Pons (tissue), 1 donor: ENCODE measurements around the gene NOP16.

Experiments
- DNase-seq: peaks from one replicate; pipeline ENCODE4 v3.0.0-alpha.2; 2016; ENCODE audit warnings: low spot score

NOP16 gene, protein sequence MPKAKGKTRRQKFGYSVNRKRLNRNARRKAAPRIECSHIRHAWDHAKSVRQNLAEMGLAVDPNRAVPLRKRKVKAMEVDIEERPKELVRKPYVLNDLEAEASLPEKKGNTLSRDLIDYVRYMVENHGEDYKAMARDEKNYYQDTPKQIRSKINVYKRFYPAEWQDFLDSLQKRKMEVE

DNA sequence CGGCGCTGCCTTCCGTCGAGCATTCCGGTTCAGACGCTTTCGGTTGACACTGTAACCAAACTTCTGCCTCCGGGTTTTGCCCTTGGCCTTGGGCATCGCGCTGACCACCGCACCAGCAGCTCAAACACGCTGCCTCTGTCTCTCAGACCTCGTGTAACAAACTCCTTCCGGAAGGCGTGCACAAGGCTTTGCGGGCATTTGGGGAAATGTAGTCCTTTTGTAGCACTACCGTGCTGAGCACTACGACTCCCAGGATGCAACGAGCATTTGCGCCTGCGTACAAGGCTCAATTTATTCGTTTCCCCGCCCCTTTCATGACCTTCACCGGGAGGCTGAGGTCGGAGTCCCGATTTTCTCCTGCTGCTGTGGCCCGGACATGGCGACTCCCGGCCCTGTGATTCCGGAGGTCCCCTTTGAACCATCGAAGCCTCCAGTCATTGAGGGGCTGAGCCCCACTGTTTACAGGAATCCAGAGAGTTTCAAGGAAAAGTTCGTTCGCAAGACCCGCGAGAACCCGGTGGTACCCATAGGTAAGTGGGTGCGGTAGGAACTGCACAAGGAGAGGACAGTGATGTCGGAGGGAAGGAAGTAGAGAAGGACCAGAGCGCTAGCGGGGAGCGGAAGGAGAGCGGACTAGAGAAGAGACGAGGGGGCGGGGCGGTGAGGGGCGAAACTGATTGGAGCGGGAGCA, at the start of gene NOP16, which contains the start of gene HIGD2A:
TSS of gene NOP16 (minus strand) at position 155 of the 691 bp plus-strand sequence. CDS start at position 96, 59 bp downstream.
TSS of gene HIGD2A (plus strand) at position 308 of the 691 bp plus-strand sequence. CDS start at position 377, 69 bp downstream.
- DNase-seq: peak; percentile 100

DNA sequence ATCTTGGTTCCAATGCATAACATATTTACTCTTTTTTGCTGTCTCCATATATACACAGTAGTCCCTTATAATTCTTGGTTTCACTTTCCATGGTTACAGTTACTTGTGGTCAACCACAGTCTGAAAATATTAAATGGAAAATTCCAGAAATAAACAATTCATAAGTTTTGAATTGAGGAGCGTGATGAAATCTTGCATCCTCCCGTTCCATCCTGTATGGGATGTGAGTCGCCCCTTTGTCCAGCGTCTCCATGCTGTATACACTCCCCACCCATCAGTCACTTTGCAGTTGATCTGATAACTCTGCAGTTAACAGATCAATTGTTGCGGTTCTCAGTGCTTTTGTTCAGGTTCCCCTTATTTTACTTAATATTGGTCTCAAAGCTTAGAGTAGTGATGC, 48.3 kb upstream of the NOP16 start:
- DNase-seq: no peak

DNA sequence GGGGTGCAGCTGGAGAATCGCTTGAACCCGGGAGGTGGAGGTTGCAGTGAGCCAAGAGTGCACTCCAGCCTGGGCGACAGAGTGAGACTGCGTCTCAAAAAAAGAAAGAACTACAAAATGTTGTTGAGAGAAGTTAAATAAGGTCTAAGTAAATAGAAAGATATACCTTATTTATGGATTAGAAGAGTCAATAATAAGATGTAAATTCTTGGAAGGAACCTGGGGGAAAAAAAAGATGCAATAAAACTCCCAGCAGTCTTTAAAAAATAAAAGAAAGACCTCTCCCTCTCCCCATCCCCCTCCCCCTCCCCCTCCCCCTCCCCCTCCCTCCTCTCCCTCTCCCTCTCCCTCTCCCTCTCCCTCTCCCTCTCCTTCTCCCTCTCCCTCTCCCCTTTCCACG, 44.3 kb upstream of the NOP16 start:
- DNase-seq: no peak

DNA sequence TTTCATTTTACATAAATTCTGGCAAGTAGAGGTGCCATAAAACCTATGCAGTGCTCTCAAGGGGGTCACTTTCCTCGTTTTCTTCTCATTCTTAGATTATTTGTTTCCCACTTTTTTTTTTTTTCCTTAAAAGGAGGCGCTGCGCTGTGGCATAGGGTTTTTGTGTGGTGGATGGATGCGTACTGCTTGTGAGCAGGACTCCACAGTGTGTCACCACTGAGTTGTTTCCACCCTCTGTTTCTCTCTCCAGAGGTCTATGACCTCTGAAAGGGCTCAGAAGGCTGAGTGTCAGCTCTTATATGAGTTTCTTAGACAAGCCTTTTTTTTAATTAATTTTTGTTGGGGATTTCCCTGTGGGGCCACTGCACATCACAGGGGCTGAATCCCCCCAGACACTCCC, 41.6 kb upstream of the NOP16 start:
- DNase-seq: no peak

DNA sequence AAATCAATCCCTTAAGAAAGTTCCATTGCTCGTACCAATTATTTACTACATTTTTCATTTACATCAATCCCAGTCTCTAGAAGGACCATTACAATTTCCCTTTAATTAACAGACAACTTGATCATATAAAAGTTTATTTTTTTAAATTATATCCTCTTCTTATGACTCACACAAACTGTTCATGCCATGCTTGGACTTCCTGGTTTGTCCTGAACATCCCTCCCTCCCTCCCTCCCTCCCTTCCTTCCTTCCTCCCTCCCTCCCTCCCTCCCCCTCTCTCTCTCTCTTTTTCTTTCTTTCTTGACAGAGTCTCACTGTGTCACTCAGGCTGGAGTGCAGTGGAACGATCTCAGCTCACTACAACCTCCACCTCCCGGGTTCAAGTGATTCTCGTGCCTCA, 39.6 kb upstream of the NOP16 start:
- no peak for DNase-seq

DNA sequence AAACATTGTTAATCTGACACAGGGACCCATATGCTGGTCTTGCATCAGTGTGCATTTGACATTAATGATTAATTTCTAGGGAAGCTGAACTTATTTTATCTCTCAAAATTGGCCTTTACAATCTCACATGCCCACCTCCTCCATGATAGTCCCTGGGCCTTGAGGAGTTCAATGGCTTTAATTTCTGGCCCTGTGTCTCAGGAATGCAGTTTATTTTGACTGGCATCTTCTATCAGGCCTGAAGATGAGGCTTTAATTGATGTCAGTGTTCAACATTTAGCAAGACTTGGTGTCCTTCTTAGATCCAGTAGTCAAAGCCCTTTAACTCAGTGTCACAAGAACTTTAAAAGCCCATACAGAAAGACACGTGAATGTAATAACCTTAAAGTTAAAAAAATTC, 38.5 kb upstream of the NOP16 start:
- no peak for DNase-seq

DNA sequence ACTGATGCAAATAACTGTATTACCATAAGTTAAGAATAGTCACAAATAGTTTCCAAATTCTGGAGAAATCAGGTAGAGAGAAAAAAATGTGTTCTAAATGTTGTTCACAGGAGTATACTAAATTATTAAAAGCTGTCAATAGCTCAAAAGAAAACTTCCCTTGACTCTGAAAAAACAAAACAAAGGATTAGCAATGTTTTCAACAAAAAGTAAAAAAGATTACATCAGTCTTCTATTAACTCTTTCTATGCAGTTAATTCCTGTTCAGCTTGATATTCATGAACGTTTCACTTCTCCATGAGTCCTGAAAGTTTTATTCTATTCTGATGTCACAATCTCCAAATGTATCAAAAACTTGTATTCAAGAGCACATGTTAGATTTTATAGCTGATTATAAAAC, 37.4 kb upstream of the NOP16 start:
- DNase-seq: no peak

DNA sequence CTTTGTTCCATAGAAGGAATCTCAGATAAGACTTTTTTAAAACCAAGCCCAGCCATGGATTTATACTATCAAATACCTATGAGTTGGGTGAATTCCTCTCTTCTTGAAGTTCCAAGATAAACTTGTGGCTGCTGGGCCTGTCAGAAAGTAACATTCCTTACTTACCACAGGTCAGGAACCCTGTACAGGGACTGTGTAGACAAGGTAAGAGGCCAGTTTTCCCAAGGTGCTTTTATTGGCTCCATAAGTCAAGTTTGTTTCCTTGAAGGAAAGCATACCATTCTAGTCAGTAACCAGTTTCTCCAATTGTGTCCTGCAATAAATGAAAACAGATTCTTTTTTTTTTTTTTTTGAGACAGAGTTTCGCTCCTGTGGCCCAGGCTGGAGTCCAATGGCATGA, 36.7 kb upstream of the NOP16 start:
- no peak for DNase-seq

DNA sequence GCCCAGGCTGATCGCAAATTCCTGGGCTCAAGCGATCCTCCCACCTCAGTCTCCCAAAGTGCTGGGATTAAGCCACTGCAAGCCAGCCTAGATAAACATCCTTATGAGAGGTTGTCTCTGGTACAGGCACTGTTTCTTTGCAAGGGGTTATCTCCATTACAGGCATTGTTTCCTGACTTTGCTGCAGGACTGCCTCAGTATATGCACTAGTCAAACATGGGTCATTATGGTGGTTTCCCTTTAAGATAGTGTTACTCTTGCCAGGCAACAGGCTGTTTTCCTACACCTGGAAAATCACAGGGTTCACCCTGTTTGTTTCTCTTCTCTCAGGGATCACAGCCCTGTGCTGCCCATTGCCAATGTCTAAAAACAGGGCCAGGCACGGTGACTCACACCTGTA, 35.8 kb upstream of the NOP16 start:
- DNase-seq: no peak

DNA sequence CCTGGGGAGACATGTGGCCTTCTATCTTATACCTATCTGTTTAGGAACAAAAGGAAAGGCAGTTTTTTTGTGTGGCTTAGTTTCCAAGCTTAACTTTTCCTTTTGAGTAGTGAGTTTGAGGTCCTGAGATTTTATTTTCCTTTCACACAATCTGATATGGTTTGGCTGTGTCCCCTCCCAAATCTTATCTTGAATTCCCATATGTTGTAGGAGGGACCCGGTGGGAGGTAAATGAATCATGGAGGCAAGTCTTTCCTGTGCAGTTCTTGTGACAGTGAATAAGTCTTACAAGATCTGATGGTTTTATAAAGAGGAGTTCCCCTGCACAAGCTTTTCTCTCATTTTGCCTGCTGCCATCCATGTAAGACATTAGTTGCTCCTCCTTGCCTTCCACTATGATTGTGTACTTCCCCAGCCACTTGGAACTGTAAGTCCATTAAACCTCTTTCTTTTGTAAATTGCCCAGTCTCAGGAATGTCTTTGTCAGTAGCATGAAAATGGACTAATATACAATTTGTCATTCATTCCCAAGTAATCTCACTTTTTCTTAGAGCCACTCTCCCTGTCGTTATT, 32.7 kb upstream of the NOP16 start:
- DNase-seq: no peak

DNA sequence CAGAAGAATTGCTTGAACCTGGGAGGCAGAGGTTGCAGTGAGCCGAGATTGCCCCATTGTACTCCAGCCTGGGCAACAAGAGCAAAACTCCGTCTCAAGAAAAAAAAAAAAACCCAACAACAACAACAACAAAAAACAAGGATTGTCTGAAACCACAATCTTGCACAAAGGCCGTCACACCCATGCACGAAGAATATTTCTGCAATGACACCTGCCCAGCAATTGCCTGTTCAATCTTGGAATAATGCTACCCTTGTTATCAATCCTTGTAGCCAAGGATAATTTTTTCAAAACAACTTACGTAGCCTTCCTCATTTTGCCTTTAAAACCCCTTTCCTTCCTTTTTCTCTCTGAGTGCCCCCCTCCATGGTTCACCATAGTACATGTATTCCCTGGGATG, 31.7 kb upstream of the NOP16 start:
- DNase-seq: no peak

DNA sequence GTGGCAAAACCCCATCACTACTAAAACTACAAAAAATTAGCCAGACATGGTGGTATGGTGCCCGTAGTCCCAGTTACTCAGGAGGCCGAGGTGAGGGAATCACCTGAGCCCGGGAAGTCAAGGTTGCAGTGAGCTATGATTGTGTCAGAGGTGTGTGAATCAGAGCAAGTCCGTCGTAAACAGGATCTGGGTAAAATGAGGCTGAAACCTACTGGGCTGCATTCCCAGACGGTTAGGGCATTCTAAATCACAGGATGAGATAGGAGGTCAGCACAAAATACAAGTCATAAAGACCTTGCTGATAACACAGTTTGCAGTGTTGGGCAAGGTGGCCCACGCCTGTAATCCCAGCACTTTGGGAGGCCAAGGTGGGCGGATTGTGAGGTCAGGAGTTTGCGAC, 29.9 kb upstream of the NOP16 start:
- DNase-seq: no peak

DNA sequence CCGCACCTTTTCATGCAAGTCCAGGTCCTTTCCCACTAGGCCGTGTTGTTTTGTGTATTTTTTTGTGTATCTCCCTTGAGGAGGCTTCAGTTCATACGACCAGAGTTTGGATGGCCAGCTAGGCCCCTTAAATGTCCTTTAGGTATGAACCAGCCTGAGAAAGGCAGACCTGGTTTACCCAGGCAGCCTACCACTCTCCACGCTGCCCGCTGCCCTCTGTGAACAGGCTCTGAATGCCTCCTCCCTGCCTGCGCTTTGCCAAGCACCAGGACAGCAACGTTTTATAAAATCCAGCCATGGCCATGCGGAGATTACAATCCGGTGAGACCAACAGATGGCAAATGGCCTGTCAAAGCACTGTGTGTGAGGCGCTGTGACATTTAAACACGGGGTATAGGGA, 28.6 kb upstream of the NOP16 start:
- DNase-seq: no peak

DNA sequence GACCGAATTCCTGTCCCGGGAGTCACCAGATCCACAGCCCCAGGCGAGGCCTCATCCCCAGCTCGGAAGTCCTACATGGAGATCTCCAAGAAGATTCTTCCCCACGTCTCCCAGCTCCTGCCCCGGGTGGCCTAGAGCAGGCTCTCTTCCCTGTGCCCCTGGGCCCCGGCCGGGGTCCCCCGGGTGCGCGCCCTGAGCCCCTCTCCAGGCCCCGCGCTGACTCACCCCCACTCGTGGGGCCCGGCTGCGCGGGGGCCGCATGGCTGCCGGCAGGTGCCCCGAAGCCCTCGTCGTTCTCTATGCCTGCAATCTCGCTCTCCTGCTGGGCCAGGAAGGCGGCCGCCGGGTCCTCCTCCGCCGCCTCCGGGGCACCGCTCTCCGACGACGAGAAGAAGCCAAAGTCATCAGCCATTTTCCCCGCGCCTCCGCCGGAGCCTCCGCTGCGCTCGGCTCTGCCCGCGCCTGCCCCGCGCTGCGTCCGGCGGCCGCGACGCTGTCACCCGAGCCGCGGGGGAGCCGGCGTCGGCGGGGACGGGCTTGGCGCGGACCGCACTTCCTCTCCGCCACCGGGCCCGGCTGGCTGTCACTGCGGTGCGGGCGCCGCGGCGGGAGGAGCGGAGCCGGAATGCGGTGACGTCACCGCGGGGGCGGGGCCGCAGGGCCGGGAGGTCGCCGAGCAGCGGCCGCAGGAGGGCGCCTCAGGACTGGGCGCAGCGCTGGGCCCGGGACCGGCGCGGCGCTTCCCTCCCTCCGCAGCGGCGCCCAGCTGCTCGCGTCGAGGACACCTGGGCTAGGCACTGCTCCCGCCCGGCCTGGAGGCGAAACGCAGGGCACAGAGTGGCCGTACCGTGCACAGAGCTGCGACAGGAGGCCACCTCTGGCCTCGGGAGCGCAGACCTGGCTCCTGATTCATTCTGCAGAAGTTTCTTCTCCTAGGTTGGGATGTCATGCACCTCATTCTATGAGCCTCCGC, 27.8 kb upstream of the NOP16 start, which contains the start of gene CLTB:
TSS of gene CLTB (minus strand) at position 588 of the 973 bp plus-strand sequence. CDS start at position 412, 176 bp downstream.
- DNase-seq: peak; percentile 79

DNA sequence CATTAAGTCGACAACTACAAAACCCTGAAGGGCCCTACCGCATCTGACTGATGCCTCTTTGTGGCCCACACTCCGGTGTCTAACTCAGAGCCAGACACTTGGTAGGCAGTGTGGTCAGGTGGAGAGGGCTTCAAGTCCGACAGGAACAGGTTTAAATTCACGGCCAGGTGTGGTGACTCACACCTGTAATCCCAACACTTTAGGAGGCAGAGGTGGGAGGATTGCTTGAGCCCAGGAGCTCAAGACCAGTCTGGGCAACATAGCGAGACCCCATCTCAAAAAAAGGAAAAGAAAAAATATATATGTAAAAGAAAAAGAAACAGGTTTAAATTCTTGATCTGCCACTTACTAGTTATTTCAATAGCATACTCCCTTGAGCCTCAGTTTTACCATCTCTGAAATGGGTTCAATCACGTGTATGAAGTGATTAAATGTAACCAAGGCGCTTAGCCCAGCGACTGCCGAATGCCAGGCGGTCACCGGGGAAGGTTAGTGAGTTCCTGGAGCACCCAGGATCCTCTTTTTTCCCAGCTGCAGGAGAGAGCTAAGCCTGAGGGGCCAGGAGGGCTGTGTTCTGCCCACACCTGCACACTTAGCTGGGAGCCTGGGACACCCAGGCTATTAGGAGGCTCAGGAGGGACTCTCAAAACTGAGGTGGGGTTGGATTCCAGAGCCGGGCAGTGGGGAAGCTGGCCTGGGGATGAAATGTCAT, 27.0 kb upstream of the NOP16 start:
- DNase-seq: no peak

DNA sequence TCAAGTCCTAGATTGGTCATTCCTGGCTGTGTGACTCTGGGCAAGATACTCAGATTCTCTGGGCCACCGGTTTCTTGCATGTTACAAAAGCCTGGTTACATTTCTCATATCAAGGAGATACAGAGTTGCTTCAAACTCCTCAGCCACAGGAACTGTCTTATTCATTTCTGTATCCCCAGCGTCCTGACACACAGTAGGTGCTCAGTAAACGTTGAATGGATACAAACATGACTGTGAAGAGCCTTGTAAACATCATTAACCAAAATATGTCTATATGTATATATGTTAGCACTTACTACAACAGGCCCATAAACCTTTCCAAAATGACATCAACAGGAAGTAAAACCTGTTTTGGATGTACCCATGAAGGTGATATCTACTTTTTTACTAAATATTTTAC, 26.3 kb upstream of the NOP16 start:
- no peak for DNase-seq

DNA sequence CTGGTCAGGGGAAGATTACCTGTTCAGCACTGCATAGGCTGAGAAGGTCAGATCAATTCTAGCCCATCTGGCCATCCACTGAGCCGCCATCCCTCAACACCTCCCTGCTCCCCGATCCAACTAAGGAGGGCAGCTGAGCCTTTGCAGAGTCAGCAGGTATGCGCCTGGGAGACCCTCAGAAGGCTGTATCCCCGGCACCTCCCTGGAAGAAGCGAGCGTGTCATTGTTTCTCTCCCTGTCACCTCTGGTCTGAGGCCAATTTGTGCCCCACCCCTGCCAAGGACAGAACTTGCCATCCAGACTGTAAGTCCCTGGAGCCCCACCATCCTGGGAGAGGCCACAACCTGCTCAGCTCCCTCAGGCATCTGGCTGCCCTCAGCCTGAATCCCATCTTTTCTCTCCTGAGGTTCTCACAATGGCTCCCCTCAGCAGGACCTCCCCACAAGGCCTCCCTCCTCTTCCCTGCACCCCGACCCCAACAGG, 25.4 kb upstream of the NOP16 start:
- no peak for DNase-seq

DNA sequence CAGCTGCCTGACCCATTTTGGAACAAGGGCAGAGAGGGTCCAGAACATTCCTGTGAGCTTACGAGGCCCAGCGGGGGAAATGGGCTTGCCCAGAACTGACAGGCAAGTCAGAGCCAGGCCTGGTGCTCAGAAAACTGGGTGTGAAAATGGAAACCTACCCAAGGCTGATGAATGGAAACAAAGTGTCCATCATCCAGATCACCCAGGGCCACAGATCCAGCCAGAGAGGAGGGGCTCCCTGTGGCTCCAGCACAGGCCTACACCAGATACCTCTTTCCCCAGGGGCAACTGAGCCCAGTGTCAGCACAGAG, 24.8 kb upstream of the NOP16 start:
- DNase-seq: no peak

DNA sequence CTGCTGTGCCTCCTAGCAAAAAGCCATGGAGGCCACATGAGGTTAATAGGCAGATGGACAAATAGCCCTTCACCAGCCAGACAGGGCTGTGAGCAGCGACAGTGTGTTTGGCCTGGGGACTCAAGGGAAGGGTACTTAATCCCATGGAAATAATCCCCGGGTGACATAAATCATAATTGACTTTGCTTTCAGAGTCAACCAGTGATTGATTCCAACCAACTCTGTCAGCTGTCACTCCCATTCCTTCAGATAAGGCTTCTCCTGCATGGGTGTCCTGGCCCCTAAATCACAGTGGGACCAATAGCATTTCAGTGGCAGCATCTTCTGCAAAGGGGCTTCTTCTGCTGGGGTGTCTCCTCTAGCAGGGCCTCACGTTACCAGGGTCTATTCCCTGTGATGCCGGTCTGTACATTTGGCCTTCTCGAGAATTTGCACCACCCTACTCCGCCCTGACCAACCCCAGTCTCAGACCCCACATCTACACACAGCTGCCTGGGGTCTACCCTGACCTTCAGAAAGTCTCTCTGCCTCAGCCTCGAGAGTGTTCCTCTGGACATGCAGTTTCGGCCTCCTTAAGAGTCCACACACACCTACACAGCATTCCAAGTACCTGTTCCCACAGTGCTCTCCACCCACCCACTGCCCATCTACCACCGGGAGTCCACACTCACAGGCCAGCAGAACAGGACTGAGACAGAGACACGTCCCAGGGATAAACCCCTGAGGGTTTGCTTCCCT, 24.3 kb upstream of the NOP16 start:
- DNase-seq: no peak

DNA sequence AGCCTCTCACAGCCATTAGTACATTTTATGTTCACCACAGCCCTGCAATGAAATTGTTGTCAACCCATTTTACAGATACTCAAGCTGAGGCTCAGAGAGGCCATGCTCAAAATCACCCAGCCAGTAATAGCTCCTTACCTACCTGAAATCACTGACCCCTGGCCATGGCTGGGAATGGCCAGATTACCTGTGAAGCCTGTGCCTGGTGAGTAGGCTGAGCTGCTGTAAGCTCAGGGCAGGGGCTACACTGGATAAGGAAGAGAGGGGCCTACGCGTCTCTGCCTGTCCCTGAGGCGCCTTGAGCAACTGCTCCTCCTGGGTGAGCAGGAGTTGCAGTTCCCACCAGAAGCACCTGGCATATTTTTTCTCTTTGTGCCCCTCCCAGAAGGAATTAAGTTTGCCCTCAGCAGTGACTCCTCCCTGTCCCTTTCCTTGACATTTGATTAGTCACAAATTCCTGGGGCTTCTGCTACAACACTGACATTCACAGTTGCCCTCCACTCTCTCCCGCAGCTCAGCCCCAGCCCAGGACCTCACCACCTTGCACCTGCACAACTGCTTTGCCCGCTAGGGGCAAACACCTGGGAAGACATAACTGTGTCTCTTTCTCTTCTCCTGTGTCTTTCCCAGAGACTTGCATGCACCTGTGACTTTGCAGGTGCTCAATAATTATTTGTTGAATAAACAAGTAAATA, 22.2 kb upstream of the NOP16 start:
- no peak for DNase-seq
